Measurements from ENCODE around the gene DNAH2.
A peak's percentile ranks its signal among the peaks of the same experiment; 100 is the strongest.

DNAH2 gene

GRCh38 chr17:7823581-7824001, 106.0 kb downstream of the DNAH2 start:
- DNase-seq, result peak; percentile 25

- DNase-seq, result no peak
Measured at GRCh38 chr17:7824021-7824924, 106.7 kb downstream of the DNAH2 start.

DNA sequence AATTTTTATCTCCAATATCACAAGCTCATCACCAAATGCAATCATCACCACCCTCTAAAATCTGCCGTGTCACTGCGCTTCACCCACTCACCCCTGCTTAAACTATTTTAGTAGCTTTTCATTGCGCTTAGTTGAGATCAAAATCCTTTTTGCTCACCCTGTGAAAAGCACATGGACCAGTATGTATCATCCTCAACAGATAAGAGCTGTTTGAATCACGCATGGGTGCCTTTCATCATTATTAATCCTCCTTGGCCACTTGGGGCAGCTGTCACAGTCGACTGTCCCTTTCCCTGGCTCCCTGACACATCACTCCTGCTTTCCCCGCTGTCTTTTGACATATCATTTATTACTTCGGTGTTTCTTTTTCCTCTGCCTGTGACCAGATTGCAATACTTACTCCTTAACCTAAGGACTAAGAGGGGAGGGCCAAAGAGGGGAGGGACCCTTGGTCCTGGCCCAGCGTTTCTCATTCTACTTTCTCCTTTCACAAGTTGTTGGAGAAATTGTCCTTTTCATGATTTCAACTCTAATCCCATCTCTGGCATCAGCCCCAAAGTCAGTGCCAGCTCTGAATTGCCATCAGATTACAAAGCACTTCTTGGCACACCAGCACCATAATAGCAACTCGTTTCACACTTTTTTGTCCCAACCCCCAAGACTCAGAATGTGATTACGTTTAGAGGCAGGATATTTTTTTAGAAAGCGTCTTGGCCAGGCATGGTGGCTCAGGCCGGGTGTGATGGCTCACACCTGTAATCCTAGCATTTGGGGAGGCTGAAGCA, 107.9 kb downstream of the DNAH2 start:
- no peak for DNase-seq

- no peak for DNase-seq
Measured at GRCh38 chr17:7830616-7831015, 113.1 kb downstream of the DNAH2 start.

GRCh38 chr17:7831233-7831632, 113.7 kb downstream of the DNAH2 start:
- DNase-seq, result no peak

DNA sequence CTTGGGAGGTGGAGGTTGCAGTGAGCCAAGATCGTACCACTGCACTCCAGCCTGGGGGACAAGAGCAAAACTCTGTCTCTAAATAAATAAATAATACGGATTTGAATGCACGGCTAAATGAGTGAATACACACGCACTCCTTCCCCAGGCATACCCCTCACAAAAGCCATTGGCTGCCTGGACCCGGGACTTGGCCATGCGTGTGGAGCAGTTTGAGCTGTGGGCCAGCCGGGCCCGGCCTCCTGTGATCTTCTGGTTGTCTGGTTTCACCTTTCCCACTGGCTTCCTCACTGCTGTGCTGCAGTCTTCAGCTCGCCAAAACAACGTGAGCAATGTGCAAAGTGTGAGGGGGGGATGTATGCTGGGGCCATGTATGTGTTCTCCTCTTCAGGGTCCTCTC, 114.9 kb downstream of the DNAH2 start:
- no peak for DNase-seq

DNA sequence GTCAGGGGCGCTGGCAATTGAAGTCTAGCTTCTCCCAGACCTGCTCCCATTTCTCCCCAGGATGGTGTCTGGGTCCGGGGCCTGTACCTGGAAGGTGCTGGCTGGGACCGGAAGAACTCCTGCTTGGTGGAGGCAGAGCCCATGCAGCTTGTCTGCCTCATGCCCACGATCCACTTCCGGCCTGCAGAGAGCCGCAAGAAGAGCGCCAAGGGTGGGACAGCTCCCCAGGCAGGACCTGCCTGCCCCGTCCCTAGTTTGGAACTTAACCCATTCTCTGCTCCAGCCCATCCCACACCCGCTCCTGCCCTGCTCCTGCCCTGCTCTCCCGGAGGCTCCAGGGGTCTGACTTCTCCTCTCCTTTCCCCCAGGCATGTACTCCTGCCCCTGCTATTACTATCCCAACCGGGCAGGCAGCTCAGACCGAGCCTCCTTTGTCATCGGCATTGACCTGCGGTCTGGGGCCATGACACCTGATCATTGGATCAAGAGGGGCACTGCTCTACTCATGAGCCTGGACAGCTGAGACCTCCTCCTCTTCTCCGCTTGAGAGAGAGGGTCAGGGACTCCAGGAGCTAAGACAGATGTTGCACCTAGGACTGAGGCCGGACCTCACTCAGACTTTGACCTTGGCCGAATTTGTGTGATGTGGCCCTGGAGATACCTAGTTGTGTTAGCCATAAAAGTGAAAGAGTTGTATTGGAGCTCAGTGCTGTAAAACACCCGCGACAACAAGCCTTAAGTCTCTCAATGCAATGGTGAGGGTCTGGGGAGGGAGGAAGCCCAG, 115.7 kb downstream of the DNAH2 start:
- DNase-seq, result no peak

DNA sequence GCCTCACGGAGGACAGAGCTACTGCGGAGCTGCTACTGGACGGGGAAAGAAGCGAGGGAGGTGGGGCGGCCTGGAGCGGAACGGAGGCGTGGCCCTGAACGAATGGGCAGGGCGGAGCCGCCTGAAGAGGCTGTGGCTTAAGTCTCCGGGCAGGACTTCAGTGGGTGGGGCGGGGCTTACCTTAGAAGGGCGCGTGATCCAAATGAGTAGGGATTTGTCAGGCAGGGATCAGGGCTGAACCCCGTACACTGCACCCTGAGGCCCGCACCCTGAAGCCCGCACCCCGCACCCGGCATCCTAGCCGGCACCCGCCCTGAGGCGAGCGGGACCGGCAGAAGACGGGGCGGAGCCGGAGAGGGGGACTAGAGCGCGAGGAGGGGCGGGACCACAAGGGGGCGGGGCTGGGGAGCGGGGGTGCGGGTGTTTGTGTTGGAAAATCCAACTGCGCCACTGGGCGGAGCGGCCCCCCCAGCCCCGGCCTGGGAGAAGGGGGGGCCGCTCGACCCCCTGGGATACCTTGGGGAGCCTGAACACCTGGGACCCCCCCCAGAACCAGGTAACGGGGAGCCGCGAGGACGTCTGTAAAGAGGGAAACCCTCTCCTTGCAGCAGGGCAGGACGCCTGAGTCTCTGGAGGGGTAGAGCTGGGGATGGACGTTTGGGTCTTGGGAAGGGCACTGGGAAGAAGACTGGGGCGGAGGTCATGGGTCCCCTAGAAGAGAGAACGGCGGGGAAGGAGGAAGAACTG, 116.4 kb downstream of the DNAH2 start, which contains the start of gene KDM6B:
TSS of gene KDM6B (plus strand) at position 423 of the 747 bp plus-strand sequence. CDS start 11,338 bp downstream, outside the sequence.
- peak; percentile 85 for DNase-seq

DNA sequence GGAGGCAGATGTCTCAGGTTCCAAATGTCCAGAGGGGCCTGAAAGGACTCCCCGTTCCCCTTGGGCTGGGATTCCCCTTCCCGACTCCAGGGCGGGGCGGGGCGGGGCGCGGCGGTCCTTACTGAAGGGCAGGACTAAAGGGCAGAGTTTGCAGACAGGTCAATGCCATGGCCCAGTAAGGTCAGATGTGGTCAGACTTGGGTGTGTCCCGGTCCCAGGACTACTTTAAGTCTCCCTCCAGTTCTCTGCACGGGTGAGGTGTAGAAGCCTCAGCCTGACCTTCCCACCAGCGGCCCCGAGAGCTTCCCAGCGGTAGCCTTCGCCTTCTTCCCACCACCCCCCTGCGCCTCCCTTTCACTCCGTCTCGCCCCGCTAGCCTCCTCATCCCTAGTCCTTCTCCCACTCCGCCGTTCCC, 117.0 kb downstream of the DNAH2 start:
- peak; percentile 48 for DNase-seq

DNA sequence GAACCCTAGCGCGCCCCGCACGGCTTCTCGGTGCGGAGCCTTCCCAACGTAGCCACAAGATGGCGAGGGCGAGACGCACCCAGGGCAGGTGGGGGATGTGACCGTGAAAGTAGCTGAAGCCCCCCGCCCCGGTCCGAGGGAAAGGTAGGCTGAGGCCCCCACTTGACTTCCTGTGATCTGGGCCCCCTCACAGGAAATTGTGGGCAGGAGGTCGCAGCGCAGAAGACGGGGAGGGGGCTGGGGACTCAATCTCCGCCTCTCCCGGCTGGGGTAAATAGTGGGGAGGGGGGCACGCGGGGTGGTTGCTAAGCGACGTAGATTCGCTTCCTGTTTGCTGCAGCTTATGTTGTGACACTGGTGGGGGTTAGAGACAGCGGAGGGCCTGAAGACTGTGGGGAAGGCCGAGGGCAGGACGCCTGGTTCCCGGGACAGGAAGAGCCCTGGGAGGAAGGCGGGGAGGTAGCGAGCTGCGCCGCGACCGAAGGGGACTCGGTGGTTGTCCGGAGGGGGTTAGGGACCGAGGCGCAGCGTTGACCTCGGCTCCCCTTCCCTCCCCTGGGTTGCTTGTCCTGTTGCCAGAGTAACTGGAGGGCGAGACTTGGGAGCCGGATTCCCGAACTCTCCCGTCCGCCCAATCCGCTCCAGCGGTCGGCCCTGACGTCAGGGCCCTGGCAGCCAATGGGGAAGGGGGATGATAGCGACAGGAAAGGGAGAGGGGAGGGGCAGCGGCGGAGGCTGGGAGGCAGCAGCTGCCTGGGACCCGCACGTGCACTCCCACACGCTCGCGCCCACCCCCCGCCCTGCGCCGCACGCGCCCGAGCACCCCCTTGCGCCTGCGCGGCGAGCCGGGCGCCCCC, 117.6 kb downstream of the DNAH2 start:
- DNase-seq, result peak; percentile 97

DNA sequence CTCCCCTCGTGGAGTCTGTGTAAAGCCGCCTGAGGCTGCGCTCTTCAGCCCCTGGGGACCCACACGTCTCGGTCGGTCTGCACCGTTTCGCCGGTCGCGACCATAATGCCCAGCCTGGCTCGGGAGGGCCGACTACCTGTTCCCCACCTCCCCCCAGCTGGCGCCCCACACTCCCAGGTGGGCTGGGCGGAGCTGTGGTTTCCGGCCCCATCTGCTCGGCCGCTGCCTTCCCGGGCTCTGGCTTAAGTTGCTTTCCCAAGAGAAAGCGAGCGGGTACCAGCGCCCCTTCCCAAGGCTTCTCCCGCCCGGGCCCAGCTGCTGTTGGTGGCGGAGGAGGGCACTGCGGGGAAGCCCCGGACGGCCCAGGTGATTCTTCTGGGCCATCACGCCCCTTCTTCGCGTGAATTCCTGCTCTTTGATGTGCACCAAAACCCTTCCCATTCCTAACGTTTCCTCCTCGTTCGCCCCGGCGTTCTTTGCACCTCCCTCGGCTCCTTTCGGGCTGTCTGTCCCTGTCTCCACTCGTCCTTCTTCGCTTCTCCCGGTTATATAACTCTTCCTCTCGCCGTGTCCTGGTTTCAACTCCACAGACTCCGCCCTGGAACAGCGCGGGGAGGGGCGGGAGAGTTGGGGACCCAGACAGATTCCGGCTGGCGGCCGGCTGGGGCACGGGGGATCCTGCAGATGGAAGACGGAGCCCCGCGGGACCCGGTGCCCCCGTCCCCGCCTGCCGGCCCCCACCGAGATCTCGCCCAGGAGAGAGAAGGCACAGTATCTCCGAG, 118.5 kb downstream of the DNAH2 start:
- DNase-seq, result peak; percentile 77

DNA sequence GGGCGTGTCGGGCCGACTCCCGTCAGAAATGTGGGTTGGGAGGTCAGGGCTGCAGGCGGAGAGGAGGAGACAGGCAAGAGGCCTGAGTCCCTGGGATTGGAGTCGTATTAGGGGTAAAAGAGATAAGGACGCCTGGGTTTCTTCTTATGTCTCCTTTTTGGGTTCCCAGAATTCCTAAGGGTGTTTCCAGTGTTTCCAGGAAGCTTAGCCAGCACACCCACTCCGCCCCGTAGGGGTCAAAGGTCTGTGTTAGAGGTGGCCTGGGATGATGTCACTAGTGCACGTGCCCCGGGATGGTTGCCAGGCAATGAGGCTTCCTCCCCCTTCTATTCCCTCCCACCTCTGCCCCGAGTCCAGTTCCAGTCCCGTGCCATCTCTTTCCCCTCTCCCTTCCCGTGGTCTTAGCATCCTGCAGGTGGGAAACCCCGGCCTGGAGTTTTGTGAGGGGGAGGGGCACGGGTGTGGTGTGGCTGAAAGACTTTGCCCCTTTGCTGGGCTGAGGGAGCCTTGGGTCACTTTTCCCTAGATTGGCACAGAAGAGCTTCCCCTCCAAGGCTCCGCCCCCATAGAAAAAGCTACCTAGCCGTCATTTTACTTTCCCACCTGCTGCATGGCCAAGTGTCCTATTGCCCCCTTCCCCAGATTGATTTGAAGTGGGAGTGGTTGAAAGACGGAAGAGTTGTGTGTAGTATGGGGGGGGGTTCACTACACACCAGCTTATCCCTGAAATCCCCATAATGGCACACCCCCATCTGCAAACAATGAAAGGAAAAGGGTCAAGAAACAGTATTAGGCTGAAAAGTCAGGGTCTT, 119.3 kb downstream of the DNAH2 start:
- DNase-seq, result peak; percentile 98

- DNase-seq, result no peak
Measured at GRCh38 chr17:7837408-7838088, 120.0 kb downstream of the DNAH2 start.

DNA sequence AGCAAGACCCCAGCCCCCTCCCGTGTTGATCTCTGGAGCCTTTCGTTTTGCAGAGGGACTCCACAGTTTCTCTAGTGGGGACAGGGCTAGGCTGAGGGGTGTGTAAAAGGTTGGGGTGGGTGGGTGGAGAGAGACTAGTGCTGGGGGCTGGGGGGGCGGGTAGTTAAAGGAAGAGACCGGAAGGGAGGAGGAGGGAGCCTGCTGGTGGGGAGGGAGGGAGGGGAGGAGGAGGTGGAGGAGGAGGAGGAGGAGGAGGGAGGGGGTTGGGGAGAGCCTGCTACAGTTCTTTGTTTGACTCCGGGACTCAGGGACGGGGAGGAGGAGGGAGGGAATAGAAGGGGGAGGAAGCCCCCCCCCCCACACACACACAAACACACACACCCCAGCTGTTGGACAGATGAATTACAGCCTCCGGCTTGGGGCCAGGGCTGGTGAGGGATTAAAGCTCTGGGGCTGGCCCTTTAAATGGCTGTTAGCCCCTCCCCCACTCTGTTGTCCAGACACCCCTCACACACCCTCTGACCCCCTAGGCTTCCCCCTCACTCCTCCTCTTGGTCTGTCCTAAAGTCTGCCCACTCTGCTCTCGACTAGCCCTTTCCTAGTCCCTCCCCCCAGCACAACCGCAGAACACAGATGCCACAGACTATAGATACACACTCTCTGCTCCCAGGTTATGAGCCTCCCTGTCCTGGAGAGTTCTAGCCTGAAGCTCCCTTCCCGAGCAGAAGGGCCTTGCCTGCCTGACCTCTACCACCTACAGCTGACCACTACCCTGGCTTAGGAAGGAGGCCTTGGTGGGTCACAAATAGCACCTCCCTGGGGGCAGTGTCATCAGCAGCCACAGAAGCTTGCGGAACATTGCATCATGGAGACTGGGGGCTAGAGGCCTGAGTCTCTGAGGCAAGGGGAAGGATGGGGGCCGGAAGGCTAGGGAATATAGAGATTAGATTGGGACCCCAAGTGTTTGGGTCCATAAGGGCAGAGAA, 120.8 kb downstream of the DNAH2 start:
- DNase-seq, result peak; percentile 78

- DNase-seq, result no peak
Measured at GRCh38 chr17:7839190-7839875, 121.8 kb downstream of the DNAH2 start.

DNA sequence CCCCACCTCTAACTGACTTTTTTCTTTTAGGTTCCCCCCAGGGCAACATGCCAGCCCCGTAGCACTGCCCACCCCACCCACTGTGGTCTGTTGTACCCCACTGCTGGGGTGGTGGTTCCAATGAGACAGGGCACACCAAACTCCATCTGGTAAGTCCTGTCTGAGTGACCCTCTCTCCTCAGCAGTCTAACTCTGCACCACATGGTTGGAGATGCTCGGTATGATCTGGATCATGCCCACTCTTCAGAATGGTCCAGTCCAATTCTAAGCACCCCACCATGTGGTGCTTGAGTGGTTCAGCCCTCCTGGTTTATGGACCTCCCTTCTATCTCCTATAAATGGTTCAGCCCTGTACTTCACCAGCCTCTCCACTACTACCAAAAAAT, 122.3 kb downstream of the DNAH2 start:
- peak; percentile 34 for DNase-seq

DNA sequence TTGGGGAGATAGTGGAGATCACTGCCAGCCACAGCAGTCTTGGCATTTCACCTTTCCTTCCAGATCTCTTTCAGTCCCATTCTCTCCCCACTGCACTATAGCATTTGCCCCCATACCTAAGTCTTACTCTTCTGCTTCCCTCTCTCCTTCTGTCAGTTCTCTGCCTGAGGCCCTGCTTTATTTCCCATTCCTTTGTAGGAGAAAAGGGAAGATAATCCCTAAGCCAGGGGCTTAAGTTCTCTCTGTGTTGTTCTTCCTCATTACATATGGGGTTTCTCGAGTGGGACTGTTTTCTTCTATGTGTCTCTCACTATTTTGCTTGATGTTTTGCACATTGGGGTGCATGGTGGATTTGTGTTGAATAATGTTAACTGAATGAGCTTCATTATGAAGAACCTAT, 122.9 kb downstream of the DNAH2 start:
- no peak for DNase-seq
